Medulla oblongata (tissue), 1 donor: ENCODE data around the gene TRAF2.
"Not testable (repeated sequence)": the region's sequence is repeated elsewhere in the genome, so short reads cannot be mapped to it uniquely, and the experiment has no call there.

Experiments used
- DNase-seq: peaks from one replicate; pipeline ENCODE4 v3.0.0-alpha.2; 2015; ENCODE audit errors: extremely low spot score

TRAF2 gene

GRCh38 chr9:136882109-136882946 lies 4.0 kb upstream of the TRAF2 start:
- DNase-seq, result peak; percentile 37

GRCh38 chr9:136882947-136883283 lies 3.4 kb upstream of the TRAF2 start:
- not testable (repeated sequence) for DNase-seq

- not testable (repeated sequence) for DNase-seq
Measured at GRCh38 chr9:136883670-136884069, 2.6 kb upstream of the TRAF2 start.

DNA sequence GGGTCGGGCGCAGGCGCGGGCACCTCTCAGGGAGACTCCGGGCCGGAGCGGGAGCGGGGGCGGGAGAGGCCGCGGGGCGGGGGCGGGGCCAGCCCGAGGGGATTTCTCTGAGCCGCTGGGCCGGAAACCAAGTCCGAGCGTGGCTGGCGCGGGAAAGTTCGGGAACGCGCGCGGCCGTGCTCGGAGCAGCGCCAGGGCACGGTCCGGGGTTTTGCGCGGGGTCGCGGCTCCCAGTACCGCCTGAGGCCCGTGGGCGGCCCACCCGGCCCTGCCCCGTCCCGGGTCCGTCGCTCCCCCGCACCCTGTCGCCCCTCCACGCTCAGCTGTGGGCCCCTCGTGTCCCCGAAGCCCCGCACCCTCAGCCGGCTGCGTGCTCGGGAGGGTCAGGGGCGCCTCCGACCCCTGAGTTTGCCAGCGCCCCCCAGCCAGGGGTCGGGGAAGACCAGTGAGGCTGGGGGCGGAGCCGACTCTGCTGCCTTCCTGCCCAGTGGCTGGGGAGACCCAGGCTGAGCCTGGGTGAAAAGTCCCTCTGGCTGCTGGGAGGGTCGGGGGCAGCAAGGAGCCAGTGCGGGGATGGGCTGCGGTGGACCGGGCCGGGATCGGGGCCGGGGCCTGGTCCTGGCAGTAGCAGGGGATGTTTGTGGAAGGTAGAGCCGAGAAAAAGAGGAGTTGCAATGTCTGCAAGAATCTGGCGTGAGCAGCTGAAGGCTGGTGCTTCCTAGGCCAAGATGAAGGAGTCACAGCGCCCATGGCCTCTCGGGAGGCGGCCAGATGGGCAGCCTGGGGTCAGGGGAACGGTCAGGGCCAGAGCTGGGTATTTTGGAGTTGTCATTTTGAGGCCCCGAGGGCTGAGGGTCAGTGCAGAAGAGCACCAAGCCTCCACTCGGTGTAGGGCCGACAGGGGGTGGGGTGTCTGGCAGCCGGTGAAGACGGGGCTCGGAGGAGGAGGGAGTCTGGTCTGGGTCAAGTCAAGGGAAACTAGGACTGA lies 588 bp downstream of the TRAF2 start:
- peak; percentile 57 for DNase-seq

DNA sequence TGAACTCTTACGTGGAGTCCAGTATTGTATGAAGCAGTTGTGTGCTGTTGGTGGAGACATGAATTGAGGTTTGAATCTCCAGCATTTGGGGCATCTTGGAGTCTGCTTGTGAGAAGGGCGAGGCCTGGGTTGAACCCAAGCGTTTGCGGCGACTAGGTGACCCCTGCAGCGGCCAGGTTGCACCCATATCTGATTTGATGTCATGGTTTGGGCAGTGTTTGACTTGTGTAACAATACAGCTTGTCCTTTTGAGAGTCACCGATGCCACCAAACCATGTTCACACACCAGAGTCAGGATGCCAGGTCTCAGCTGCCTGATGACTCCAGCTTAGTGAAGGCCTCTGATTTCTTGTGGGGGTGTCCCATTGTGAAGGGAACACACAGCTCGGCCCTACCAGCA lies 2.1 kb downstream of the TRAF2 start:
- no peak for DNase-seq

- no peak for DNase-seq
Measured at GRCh38 chr9:136889858-136890257, 3.5 kb downstream of the TRAF2 start.

DNA sequence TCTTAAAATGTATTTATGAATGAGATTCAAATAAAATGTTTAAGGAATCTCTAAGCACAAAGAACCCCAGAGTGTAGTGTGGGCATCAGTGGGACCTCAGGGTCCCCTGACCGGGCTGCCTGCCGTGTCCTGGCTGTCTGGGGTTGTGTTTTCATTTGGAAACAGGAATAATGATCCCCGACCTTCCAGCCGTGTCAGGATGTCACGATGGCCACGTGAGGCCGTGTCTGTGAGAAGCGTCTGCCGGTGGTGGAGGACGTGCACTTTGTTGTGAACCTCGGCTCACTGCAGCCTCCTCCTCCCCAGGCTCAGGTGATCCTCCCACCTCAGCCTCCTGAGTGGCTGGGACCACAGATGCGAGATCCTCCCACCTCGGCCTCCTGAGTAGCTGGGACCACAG lies 4.3 kb downstream of the TRAF2 start:
- no peak for DNase-seq

- DNase-seq, result no peak
Measured at GRCh38 chr9:136896027-136896426, 9.7 kb downstream of the TRAF2 start.

GRCh38 chr9:136898483-136899100 lies 12.3 kb downstream of the TRAF2 start:
- DNase-seq, result no peak

GRCh38 chr9:136899196-136899595 lies 12.9 kb downstream of the TRAF2 start:
- DNase-seq, result no peak

- no peak for DNase-seq
Measured at GRCh38 chr9:136900556-136900955, 14.2 kb downstream of the TRAF2 start.

GRCh38 chr9:136900988-136901515 lies 14.7 kb downstream of the TRAF2 start:
- no peak for DNase-seq

DNA sequence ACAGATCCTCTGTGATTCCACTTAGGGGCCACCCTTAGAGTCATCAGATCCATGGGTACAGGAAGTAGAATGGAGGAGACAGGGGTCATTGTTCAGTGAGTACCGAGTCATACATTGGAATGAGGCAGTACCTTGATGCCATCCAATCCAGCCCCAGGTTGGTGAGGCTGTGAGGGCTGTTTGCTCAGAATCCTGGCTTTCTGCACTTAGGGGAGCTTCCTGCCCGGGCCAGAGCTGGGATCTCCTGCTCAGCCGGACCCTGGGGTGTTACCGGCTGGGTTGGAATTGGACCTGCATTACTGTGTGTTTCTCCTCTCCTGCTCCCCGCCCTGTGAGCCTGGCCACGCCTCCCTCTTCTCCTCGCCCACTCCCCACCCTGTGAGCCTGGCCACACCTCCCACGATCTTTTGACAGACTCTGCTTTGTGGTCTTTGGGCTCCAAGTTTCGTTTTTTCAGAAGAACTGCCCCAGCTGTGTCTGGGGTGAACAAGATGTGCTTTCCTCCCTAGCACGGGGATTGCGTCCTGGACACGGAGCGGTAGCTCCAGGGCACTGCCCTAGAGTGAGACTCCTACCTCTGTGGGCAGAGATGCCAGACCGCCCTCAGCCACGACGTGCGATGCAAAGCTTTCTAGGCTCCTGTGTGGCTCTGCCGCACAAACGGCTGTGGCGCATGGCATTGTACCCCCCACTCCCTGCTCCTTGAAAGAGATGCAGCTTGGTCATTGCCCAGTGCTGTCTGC lies 15.4 kb downstream of the TRAF2 start:
- no peak for DNase-seq

DNA sequence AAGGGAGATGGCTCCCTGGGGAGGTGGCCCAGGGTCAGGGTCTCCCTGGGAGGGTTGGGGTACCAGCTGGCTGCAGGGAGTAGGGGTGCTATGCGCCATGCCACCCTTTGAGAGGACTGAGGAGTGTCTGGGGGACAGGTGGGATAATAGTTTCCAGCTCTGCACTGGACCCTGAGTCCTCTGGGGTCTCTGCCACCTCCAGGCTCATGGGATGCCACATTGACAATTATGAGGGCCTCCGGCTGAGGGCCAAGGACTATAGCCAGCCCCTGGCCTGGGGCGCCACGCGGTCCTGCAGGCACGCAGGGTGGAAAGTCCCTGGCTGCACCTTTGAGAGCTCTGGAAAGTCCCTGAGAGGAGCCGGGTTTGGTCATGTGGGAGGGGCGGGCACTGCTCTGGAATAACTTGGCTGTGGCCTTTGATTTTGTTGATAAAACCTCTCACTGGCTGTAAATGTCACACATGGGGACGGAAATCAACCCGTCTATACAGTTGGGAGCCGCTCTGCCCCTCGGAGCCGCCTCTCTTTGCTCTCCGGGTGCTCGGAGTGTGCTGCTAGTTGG lies 16.0 kb downstream of the TRAF2 start:
- peak; percentile 21 for DNase-seq

DNA sequence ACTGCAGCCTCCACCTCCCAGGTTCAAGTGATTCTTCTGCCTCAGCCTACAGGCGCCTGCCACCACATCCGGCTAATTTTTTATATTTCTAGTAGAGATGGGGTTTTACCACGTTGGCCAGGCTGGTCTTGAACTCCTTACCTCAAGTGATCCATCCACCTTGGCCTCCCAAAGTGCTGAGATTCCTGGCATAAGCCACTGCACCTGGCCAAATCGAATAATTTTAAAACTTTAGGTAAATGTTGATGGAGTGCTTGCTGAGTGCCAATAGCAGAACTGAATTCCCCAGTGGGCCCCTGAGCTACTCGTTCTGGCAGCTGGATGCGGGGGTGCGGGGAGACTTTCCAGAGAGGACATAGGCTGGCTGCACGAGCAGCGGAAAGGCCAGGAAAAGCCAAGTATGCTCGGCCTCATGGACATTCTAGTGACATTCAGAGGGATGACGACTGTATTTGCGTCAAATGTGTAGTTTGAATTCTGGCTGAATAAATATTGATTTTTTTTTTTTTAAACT lies 16.8 kb downstream of the TRAF2 start:
- DNase-seq, result no peak

DNA sequence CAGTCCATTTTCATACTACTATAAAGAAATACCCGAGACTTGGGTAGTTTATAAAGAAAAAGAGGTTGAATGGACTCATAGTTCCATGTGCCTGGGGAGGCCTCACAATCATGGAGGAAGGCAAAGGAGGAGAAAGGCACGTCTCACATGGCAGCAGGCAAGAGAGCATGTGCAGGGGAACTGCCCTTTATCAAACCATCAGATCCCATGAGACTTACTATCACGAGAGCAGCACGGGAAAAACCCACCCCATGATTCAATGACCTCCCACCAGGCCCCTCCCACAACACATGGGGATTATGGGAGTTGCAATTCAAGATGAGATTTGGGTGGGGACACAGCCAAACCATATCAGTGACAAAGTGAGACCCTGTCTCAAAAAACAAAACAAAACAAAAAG lies 19.9 kb downstream of the TRAF2 start:
- DNase-seq, result no peak

GRCh38 chr9:136907011-136907914 lies 20.9 kb downstream of the TRAF2 start:
- DNase-seq, result no peak

GRCh38 chr9:136910197-136910900 lies 24.0 kb downstream of the TRAF2 start:
- DNase-seq, result no peak

DNA sequence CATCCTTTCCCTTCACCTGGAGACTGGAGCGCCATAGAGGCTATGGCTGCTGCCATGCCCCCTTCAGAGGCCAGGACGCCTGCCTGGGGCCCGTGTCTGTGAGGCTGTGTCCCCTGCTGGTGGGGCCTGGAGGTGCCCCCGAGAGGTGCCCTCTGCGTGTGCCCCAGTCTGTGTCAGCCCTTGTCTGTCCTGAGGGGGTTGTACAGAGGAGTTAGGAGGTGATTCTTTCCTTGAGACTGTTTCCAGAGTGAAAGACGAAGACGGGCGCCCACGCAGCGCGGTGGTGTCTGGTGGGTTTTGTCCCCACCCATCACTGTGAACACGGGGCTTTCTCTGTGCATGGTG lies 24.6 kb downstream of the TRAF2 start:
- DNase-seq, result no peak
